NCI-H1105 (cell line): ENCODE data around the gene L2HGDH.

Experiments
- DNase-seq: peaks from one replicate; lab custom pipeline; 2025; lab: John Stamatoyannopoulos, UW

The L2HGDH gene

DNA sequence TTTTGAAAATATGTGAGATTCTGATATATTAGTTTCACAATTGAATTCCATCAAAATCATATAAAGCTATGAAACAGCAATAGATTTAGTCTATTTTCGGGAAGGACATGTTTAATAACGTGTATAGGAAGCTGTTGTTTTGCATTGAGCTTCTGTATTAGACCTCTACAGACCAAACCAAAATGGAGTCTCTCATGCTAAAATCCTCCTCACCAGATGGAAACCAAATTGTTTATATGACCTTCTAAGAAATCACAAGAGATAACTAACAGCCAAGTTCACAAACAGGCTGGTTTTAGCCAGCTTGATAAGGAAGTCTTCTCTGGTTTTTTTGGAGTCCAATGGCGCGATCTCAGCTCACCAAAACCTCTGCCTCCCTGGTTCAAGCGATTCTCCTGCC, 23.9 kb downstream of the L2HGDH start:
- no peak for DNase-seq

GRCh38 chr14:50285861-50286260, 26.2 kb downstream of the L2HGDH start:
- no peak for DNase-seq

- DNase-seq: no peak
Observed at GRCh38 chr14:50272498-50272897, 39.5 kb downstream of the L2HGDH start.

DNA sequence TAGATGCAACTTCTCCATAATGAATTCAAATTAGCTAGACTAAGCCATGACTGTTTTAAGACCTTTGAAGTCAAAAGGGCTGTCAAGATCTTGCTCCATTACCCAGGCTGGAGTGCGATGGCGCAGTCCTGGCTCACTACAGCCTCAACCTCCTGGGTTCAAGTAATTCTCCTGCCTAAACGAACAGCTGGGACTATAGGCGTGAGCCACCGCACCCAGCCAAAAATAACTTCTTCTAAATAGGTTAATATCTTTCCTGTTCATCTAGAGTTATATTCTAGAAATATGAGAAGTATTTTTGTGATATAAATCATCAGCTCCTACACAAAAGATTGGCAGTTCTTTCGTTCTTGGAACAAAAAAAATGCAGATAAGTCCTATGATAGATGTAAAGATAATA, 41.1 kb downstream of the L2HGDH start:
- DNase-seq: no peak

- DNase-seq: no peak
Observed at GRCh38 chr14:50265029-50265428, 47.0 kb downstream of the L2HGDH start.

GRCh38 chr14:50263321-50263720, 48.7 kb downstream of the L2HGDH start:
- DNase-seq: no peak

GRCh38 chr14:50262865-50263264, 49.2 kb downstream of the L2HGDH start:
- no peak for DNase-seq

- DNase-seq: no peak
Observed at GRCh38 chr14:50260511-50260910, 51.5 kb downstream of the L2HGDH start.

DNA sequence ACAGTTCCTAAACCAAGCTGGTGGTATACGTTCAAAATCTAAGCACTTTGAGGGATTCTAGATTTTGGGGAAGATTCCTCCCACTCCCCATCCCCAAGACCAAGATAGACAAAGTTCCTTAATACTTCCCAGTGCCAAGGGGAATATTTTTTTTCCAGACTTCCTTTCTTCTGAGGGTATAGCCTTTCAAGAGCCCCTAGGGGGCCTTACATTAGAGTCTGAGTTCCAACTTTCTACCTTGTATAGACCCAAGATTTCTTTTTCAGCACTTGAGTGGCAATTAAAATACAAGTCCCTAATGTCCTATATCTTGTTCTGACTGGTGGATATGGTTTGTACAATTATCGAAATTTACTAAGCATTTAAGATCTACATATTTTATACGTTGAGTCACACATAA, 52.0 kb downstream of the L2HGDH start:
- DNase-seq: no peak

DNA sequence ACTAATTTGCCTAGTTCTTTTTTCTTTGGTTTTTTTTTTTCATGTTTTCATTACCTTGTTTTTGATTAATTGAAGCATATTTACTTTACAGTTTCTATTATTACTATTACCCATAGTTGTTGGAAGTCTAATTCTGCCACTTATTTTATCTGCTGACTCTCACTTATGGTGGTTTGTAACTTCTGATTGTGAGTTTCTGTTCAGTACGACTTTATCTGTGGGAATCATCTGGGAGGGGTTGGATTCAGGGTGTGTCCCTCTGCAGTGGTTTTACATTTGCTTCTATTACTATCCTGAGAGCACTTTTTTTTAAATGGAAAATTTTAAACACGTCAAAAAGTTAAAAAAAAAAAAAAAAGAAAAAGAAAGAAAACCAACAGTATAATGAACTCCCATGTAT, 54.3 kb downstream of the L2HGDH start:
- DNase-seq: no peak

GRCh38 chr14:50254248-50254647, 57.8 kb downstream of the L2HGDH start:
- no peak for DNase-seq

- no peak for DNase-seq
Observed at GRCh38 chr14:50249136-50249775, 62.8 kb downstream of the L2HGDH start.

GRCh38 chr14:50247245-50247644, 64.8 kb downstream of the L2HGDH start:
- DNase-seq: no peak

DNA sequence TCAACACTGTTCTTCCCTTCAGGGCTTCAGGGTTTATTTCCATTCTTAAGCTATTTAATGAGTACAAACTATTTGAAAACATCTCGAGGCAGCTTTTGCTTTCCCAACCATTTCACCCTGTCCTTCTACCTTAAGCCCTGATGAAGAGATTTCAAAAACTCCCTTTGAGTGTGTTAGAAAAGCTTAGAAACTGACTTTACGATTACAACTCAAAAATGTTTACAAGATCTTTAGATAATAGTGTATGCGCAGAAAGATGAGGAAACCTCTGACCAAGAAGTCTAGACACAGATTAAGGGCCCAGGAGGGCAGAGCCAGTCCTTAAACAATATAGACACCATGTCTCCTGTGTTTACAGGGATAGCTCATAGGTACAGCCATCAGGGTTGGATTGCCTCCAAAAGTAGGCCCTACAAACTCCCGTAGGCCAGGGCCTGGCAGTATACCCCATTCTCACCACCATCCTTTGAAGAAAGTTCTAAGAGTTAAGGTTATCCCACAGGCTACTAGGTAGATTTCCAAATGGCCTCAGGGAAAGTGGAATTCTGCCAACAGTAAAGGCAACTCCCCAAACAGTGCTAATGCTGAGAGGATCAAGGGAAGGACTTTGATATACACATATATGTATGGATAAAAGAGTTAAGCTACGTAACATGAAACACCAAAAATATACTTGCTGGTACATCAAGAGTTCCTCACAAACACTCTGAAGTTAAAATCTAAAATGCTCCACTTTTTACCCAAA, 69.3 kb downstream of the L2HGDH start:
- DNase-seq: no peak

DNA sequence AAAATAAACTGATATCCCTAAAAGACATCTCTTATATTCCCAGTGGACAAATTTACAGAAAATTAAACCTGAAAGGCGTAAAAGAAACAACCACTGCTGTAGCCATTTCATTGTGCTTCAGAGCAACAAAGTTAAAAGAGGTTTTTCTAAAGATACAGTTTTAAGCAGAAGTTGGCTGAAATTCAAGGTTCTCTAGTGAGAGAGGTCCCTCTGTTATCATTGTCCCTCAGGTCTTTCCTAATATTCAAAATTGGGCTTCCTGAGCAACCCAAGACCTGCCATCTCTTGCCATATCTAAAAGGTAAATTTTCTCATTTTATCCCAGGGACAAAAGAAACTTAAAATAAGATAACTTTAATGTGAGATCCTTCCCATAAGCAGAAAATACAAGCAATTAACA, 69.9 kb downstream of the L2HGDH start:
- DNase-seq: no peak

- no peak for DNase-seq
Observed at GRCh38 chr14:50237427-50237826, 74.6 kb downstream of the L2HGDH start.

DNA sequence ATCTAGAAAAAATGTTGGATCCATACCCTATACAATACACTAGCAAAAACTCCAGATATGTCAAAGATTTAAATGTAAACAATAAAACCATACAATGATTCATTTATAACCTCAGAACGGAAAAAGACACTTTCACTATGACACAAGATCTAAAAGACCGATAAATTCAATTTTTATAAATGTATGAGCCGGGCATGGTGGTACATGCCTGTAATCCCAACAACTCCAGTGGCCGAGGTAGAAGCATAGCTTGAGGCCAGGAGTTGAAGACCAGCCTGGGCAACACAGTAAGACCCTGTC, 78.1 kb downstream of the L2HGDH start:
- DNase-seq: no peak

DNA sequence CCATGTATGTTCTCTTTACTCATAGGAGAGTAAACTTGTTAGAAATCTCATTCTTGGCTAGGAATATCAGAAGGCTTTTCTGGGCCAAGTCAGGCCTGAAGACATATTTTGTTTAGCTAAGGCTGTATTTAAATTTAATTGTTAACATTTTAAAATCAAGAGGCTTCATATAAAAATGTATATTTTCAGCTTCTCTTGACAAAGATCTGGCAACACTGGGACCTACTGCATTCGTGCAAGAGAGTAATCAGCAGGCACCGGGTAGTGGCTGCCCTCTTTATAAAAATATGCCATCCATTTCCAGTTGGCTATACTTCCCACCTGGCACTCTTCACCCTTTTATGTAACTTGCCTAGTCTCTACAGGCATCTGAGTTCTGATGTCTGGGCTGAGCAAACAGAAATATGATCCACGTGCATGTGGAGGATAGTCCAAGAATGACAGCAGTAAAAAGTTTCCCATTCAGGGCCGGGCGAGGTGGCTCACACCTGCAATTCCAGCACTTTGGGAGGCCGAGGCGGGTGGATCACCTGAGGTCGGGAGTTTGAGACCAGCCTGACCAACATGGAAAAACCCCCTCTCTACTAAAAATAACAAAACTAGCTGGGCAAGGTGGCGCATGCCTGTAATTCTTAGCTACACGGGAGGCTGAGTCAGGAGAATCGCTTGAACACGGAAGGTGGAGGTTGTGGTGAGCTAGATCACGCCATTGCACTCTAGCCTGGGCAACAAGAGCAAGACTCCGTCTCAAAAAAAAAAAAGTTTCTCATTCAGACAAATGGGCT, 78.7 kb downstream of the L2HGDH start:
- no peak for DNase-seq

DNA sequence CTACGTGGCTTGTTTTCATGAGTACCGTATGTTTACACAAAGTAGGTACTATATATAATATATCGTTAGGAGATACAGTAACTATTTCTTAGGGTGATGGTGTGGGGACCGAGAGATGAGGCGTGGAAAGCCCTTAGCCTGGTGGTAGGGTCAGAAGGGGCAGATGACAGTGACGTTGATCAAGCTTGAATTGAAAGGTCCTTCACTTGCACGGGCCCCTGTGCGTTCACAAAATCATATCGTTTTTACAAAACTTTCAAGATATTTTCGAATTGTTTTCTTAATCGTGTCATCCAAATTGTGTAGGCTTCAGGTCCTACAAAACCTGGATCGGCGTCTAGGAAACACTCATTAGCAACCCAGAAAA, 79.8 kb downstream of the L2HGDH start:
- no peak for DNase-seq

GRCh38 chr14:50231475-50232275, 80.4 kb downstream of the L2HGDH start, which contains the start of gene SOS2:
Gene SOS2 (minus strand): TSS chr14:50231578. CDS start chr14:50231283, 295 bp downstream.
- peak; percentile 91 for DNase-seq

DNA sequence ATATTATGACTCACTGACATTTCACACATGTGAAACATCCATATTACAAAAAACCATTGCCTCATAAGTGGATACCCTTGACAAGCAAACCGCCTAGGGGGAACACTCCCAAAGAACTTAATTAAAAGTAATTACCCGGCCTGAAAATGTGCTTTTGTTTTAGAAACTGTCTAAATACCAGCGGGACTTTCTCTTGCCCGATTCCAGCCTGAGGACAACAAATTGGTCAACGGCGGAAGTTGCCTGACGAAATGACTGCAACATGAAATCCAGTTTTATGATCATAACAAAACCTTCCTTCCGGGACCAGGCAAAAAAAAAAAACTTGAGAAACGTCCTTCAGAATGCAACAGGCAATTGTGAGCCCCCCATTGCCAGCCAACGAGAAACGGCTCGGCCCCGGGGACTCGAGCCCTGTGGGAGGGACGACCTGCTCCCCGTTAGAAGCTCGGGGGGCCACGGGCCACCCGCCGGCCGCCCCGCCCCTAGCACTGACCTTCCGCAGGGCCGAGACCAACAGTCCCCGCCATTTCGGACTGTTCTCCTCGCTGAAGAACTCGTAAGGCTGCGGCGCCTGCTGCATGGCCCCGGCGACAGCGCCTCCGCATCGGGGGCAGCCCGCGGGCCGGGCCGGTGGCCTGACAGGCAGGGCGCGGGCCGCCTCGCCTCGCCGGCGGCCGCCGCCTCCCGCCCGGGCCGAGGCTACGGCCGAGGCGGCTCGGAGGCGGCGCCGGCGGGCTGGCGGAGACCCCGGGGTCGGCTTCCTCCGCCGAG, 81.1 kb downstream of the L2HGDH start:
- peak; percentile 40 for DNase-seq

DNA sequence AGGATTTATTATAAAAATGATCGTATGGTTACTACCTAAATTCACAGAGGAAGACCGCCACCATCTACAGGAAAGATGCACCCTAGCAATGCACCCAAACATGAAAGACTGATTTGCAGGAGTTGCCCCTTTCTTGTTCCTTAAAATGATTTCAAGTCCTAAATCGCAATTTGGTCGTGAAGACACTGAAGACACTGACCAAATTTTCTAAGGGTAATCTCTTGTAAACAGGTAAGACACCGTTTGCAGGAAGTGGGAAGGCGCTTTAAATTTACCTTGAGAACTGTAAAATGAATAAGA, 81.7 kb downstream of the L2HGDH start:
- no peak for DNase-seq
